DMS 273 (cell line): ENCODE measurements around the gene MS4A10.

Experiments
- DNase-seq: peaks from one replicate; lab custom pipeline; 2025; ENCODE audit not compliant: unreplicated experiment; lab: John Stamatoyannopoulos, UW

Gene MS4A10

GRCh38 chr11:60786811-60787567 lies 1.9 kb downstream of the MS4A10 start:
- peak; percentile 71 for DNase-seq

- DNase-seq = peak; percentile 92
Observed at GRCh38 chr11:60788401-60789125, 3.4 kb downstream of the MS4A10 start.

- DNase-seq = no peak
Observed at GRCh38 chr11:60790726-60791125, 5.6 kb downstream of the MS4A10 start.

GRCh38 chr11:60791153-60791933 lies 6.2 kb downstream of the MS4A10 start:
- DNase-seq = no peak

GRCh38 chr11:60792521-60792920 lies 7.4 kb downstream of the MS4A10 start:
- DNase-seq = no peak

GRCh38 chr11:60795291-60795690 lies 10.2 kb downstream of the MS4A10 start:
- DNase-seq = no peak

GRCh38 chr11:60797846-60798630 lies 12.9 kb downstream of the MS4A10 start:
- DNase-seq = no peak

- no peak for DNase-seq
Observed at GRCh38 chr11:60798631-60799030, 13.5 kb downstream of the MS4A10 start.

GRCh38 chr11:60801194-60801593 lies 16.1 kb downstream of the MS4A10 start:
- DNase-seq = no peak

GRCh38 chr11:60803273-60803936 lies 18.3 kb downstream of the MS4A10 start:
- no peak for DNase-seq

- DNase-seq = no peak
Observed at GRCh38 chr11:60809249-60809648, 24.1 kb downstream of the MS4A10 start.

GRCh38 chr11:60809691-60810090 lies 24.6 kb downstream of the MS4A10 start:
- no peak for DNase-seq

- DNase-seq = no peak
Observed at GRCh38 chr11:60810151-60810550, 25.0 kb downstream of the MS4A10 start.

GRCh38 chr11:60810569-60810968 lies 25.4 kb downstream of the MS4A10 start:
- no peak for DNase-seq

- DNase-seq = no peak
Observed at GRCh38 chr11:60813324-60813723, 28.2 kb downstream of the MS4A10 start.

GRCh38 chr11:60814112-60814511 lies 29.0 kb downstream of the MS4A10 start:
- DNase-seq = no peak

GRCh38 chr11:60816590-60817157 lies 31.5 kb downstream of the MS4A10 start:
- DNase-seq = no peak

GRCh38 chr11:60818057-60818456 lies 32.9 kb downstream of the MS4A10 start:
- DNase-seq = no peak

- DNase-seq = peak; percentile 62
Observed at GRCh38 chr11:60821827-60822599, 36.9 kb downstream of the MS4A10 start.
